HG03039 (cell line): Measurements from ENCODE around the gene FOXP1.

Source experiments
- ATAC-seq: cut with Tn5 transposase; IDR thresholded peaks from one replicate; pipeline ENCODE4 v1.9.1; 2021; ENCODE audit warnings: mild to moderate bottlenecking, moderate library complexity; ENCODE audit not compliant: unreplicated experiment

The FOXP1 gene

GRCh38 chr3:71565316-71565715 lies 18.2 kb downstream of the FOXP1 start:
- no peak for ATAC-seq

- ATAC-seq, result no peak
Observed at GRCh38 chr3:71564361-71564760, 19.2 kb downstream of the FOXP1 start.

DNA sequence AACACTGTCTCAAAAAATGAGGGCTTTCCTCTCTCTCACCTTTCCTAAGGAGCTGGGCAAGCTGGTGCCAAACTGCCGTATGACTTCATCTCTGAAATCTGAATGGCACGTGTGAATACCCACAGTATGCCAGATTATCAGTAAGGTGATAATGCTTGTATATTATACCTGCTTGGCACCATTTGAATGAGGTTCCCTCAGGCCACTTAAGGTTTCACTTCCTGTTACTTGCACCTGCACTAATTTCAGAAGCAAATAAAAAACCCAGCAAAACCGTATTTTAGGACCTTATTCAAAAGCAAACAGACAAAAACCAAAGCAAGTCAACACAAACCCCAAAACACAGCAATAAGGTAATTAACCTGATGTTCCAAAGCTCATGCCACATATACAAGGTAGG lies 19.7 kb downstream of the FOXP1 start:
- ATAC-seq, result peak; percentile 82

- no peak for ATAC-seq
Observed at GRCh38 chr3:71562938-71563337, 20.6 kb downstream of the FOXP1 start.

DNA sequence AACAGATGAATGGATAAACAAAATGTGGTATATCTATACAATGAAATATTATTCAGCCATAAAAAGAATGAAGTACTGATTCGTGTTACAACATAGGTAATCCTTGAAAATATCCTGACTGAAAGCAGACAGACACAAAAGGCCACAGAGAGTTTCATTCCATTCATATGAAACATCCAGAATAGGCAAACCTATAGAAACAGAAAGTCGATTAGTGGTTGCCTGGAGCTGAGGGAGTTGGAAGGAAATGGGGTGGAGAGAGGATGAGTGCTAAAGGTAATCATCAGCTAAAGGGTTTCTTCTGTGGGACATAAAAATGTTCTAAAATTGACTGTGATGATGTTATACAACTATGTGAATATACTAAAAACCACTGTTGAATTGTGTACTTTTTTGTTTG lies 22.9 kb downstream of the FOXP1 start:
- ATAC-seq, result no peak

DNA sequence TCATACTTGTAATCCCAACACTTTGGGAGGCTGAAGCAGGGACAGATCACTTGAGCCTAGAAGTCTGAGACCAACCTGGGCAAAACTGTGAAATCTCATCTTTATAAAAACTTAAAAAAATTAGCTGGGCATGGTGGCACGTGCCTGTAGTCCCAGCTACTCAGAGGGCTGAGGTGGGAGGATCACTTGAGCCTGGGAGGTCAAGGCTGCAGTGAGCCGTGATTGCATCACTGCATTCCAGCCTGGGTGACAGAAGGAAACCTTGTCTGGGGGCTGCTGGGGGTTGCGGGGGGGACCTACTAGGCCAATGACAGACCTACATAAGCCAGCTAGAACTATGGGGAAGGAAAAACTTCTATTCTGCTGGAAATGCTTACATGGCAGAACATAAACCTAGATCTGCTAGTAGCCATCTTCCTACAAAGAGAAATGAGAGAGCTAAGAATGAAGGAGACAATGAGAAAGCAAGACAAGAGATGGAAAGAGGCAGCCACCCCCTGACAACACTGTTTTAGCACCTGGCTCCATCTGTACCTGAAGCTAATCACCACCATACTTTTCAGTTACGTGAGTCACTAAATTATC lies 23.9 kb downstream of the FOXP1 start:
- no peak for ATAC-seq

- no peak for ATAC-seq
Observed at GRCh38 chr3:71559021-71559420, 24.5 kb downstream of the FOXP1 start.

DNA sequence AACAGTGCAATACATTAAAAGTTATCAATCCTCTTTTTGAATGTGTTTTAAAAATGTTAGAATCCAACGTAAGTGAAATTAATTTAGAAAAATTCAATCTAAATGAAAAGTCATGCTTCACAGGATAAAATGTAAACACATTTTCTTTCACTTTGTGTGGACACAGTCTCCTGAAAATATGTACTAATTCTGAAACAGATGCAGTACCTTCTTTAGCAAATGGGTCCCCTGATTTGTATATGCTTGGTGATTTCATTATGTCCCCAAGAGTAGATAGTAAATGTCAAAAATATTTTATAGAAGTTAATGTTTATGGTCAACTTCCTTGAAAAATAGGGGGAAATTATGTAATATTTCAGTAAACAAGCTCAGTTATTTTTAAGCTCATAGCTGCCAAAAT lies 28.9 kb downstream of the FOXP1 start:
- ATAC-seq, result no peak

- no peak for ATAC-seq
Observed at GRCh38 chr3:71551311-71551919, 32.1 kb downstream of the FOXP1 start.

DNA sequence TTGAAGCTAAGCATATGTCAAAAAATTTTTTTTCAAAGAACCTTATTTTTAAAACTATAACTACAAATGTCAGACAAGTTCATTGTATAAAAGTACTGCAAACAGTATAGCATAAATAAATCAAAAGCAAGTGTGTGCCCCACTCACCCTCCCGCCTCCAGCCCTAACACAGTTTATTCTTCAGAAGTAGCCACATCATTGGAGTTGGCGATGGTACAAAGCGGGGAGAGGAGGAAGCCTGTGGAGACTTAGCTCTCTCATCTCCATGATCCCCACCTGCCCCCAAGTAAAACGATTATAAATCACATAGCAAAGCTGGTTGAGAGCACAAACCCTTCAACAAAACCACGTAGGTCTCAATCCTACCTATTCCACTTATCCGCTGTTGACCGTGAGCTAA lies 33.6 kb downstream of the FOXP1 start:
- ATAC-seq, result no peak

DNA sequence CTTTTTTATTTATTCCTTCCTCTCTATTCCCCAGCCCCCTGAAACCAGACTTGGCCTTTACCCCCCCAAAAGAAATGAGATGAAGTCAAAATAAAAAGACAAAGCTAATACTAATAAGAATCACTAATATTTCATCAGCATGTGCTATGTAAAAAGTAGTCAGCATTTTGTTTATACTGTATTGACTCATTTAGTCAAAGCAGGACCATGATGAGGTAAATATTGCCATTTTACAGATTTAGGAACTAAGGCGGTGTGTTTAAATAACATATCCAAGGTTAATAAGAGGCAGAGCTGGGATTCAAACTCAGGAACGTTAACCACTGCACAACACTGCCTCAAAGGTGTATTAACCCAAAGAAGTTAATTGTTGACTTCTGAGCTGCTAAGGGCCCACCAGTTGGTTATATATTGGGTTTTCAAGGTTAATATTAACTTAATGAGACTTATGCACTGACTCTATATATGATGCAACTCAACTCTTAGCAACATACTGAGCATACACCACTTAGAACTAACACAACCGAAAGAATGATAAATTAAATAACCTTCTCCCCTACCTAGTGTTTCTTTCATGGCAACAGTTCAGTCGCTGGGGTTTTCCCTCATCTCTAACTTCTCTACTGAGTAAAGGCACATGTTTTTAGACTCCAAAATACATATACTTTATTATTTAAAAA lies 34.7 kb downstream of the FOXP1 start:
- no peak for ATAC-seq

GRCh38 chr3:71547249-71548198 lies 36.0 kb downstream of the FOXP1 start:
- no peak for ATAC-seq

DNA sequence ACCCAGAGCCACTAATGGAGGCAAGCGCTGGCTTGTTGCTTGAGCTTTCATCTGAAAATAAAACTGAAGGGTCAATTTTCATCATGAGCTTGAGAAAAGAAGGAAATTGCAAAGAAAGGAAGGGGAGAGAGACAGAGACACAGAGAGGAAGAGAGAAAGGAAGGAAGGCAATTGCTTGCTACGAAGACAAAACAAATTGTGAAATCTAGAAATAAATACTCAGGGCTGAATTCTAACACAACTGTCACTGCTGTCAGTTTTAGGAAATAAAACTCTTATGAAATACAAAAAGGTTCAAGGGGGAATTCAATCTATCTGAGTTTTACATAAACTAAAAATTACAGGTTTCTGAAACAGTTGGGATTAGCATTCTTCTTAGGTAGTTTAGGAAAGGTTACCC lies 36.7 kb downstream of the FOXP1 start:
- ATAC-seq, result no peak

- ATAC-seq, result no peak
Observed at GRCh38 chr3:71545330-71545729, 38.2 kb downstream of the FOXP1 start.

- ATAC-seq, result no peak
Observed at GRCh38 chr3:71543371-71544016, 40.0 kb downstream of the FOXP1 start.

GRCh38 chr3:71542521-71543370 lies 40.8 kb downstream of the FOXP1 start:
- ATAC-seq, result no peak

GRCh38 chr3:71541313-71541712 lies 42.2 kb downstream of the FOXP1 start:
- ATAC-seq, result no peak

GRCh38 chr3:71537211-71537611 lies 46.3 kb downstream of the FOXP1 start:
- no peak for ATAC-seq

- no peak for ATAC-seq
Observed at GRCh38 chr3:71536376-71536965, 47.1 kb downstream of the FOXP1 start.

GRCh38 chr3:71533588-71533987 lies 49.9 kb downstream of the FOXP1 start:
- ATAC-seq, result no peak
